Activated CD4-positive, alpha-beta T cell treated with anti-CD3 and anti-CD28 coated beads for 36 hours (primary cell): ENCODE results near the gene DLX4. TPM values are rescaled to one million over a fixed set of nuclear protein-coding genes. Genes with fewer than 3 reads are reported as not detected.

Source experiments
- ATAC-seq: fragments of 200-7000 bp; cut with Tn5 transposase; one replicate; pipeline ENCODE4 v1.10.0; 2021; ENCODE audit warnings: mild to moderate bottlenecking, moderate library complexity
- CTCF ChIA-PET: fragments of 350-600 bp; sonication (Branson Sonifier 250); formaldehyde crosslinking; loops from one replicate; lab custom pipeline; 2021; ENCODE audit warnings: antibody characterized with exemption; lab: Charles Lee
- POLR2A ChIA-PET: fragments of 350-600 bp; sonication (Branson Sonifier 250); formaldehyde crosslinking; loops from one replicate; lab custom pipeline; 2021; ENCODE audit warnings: antibody characterized with exemption, inconsistent platforms; lab: Charles Lee
- DNase-seq: peaks from one replicate; pipeline ENCODE4 v3.0.0-alpha.2; 2020
- H3K27ac Mint-ChIP-seq: one replicate; pipeline ENCODE4 v1.8.0; 2021; ENCODE audit warnings: mixed read lengths
- H3K27me3 Mint-ChIP-seq: one replicate; pipeline ENCODE4 v1.8.0; 2021; ENCODE audit warnings: mixed read lengths
- H3K36me3 Mint-ChIP-seq: one replicate; pipeline ENCODE4 v1.8.0; 2021; ENCODE audit warnings: low read depth, mixed read lengths
- H3K4me1 Mint-ChIP-seq: one replicate; pipeline ENCODE4 v1.8.0; 2021; ENCODE audit warnings: mixed read lengths
- H3K4me3 Mint-ChIP-seq: one replicate; pipeline ENCODE4 v1.8.0; 2021; ENCODE audit warnings: mild to moderate bottlenecking, moderate library complexity, mixed read lengths
- H3K9me3 Mint-ChIP-seq: one replicate; pipeline ENCODE4 v1.8.0; 2021; ENCODE audit warnings: low read depth, mixed read lengths
- intact Hi-C, 2 experiments: fragments of 100-400 bp; cut with DNase I in 1 of 2; cut with micrococcal nuclease in 1 of 2; formaldehyde crosslinking; loops; one replicate each; pipeline versions ENCODE4 v1.14.2 to v1.15.1; 2022 to 2024; cut with DNase I, micrococcal nuclease
- total RNA-seq, 2 experiments: library from RNA; stranded (reverse); gene quantifications; one replicate each; pipeline ENCODE4 v1.2.3, GENCODE V29; 2021

Gene DLX4
- total RNA-seq, 2 experiments from 2014 or later = 0.85 to 0.86 TPM

GRCh38 chr17:49946964-49947584 lies 21.9 kb upstream of the DLX4 start:
- H3K4me1 Mint-ChIP-seq = no peaks in the 10 kb centered on the region
- CTCF ChIA-PET = no interaction called here
- intact Hi-C loops = no loop called here
- no peak overlapping the region for H3K4me3 Mint-ChIP-seq
- no peaks in the 10 kb centered on the region for H3K36me3 Mint-ChIP-seq
- ATAC-seq (no peak), DNase-seq (no peak)
- no peak overlapping the region for H3K27ac Mint-ChIP-seq
- peaks cover 31% of the 10 kb centered on the region for H3K27me3 Mint-ChIP-seq
- POLR2A ChIA-PET = no interaction called here
- no peaks in the 10 kb centered on the region for H3K9me3 Mint-ChIP-seq

DNA sequence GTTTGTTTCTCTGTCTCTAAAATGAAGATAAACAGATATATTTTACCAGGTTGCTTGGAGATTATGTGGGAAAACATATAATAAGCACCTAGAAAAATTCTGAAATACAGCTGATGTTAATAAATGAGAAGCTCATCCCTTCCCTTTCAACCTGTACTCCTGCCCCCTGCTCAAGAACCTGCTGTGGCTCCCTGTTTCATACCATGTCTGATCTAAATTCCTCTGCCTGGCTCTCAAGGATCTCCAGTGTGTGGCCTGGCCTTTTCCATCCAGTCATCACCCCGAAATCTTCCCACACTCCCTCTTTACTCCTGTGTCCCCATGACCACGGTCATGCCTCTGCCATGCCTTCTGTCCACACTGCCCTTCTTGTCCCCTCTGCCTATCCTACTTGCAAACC lies 19.4 kb upstream of the DLX4 start:
- H3K4me1 Mint-ChIP-seq = no peaks in the 10 kb centered on the region
- intact Hi-C loops = loop anchor here (5.0 kb wide), 3 partner anchors 67 to 138 kb away; no protein-coding TSS in a partner anchor
- H3K9me3 Mint-ChIP-seq = no peaks in the 10 kb centered on the region
- no peak for ATAC-seq
- peaks cover 32% of the 10 kb centered on the region for H3K27me3 Mint-ChIP-seq
- ChIA-PET CTCF (interaction anchor here (0.5 to 1.2 kb wide), 2 partner anchors 10 to 45 kb away, joined by 3 to 4 read pairs; partner anchors contain the start of gene DLX3), POLR2A (no interaction called here)
- DNase-seq = no peak
- H3K4me3 Mint-ChIP-seq = no peak overlapping the region
- H3K36me3 Mint-ChIP-seq = no peaks in the 10 kb centered on the region
- H3K27ac Mint-ChIP-seq = no peak overlapping the region

DNA sequence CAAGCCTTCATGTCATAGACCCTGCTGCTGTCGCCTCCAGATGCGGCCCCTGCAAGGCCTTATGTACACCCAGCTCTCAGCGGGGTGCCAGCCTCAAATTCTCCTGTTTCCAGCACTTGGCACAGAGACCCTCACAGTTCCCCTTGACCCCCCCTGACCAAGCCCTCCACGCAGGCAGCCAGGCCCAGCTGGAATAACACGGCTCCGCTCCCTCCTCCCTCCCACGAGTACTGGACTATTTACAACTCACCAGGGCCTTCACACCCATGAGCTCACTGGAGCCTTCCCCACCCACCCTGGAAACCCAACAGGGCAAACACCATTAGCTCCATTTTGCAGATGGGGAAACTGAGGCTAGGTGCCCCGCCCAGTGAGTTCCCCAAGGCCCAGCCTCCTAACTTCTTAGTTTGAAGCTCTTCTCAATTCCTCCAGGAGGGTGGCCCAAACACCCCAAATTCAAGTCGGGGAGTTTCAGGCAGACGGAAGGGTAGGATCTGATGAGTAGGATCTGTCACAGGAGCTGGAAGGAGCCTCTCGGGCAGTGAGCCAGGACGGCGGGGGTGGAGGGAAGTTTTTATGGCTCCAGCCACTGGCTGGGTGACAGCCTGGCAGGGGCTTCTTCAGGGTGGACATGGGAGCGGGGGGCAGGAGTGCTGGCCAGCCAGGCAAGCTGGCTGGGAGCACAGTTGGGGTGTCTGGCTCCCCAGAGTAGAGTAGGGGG lies 17.5 kb upstream of the DLX4 start:
- intact Hi-C loops = loop anchor here (1.0 to 5.0 kb wide), 4 partner anchors 47 to 136 kb away; no protein-coding TSS in a partner anchor
- DNase-seq (no peak), ATAC-seq (no peak)
- H3K27ac Mint-ChIP-seq = no peak overlapping the region
- H3K36me3 Mint-ChIP-seq = no peaks in the 10 kb centered on the region
- H3K4me3 Mint-ChIP-seq = no peak overlapping the region
- POLR2A ChIA-PET = interaction anchor here (0.6 to 1.2 kb wide), 2 partner anchors 47 to 537 kb away, joined by 3 read pairs; partner anchors contain the start of gene PHB1
- no peaks in the 10 kb centered on the region for H3K9me3 Mint-ChIP-seq
- CTCF ChIA-PET = interaction anchor here (0.6 to 3.9 kb wide), 27 partner anchors 10 to 664 kb away, joined by 3 to 124 read pairs (median 4); partner anchors contain the start of gene DLX3
- peaks cover 30% of the 10 kb centered on the region for H3K27me3 Mint-ChIP-seq
- H3K4me1 Mint-ChIP-seq = no peaks in the 10 kb centered on the region

- Mint-ChIP-seq H3K36me3 (no peaks in the 10 kb centered on the region), H3K27me3 (peaks cover 33% of the 10 kb centered on the region), H3K9me3 (no peaks in the 10 kb centered on the region), H3K4me1 (no peaks in the 10 kb centered on the region), H3K4me3 (no peak overlapping the region), H3K27ac (no peak overlapping the region)
- CTCF ChIA-PET = interaction anchor here (0.6 to 3.9 kb wide), 42 partner anchors 10 to 482 kb away, joined by 3 to 124 read pairs (median 4); partner anchors contain the start of gene DLX3
- intact Hi-C loops = loop anchor here (1.0 to 5.0 kb wide), 4 partner anchors 46 to 135 kb away; no protein-coding TSS in a partner anchor
- POLR2A ChIA-PET = interaction anchor here (0.6 kb wide), 2 partner anchors 34 to 538 kb away, joined by 3 read pairs; partner anchors contain the start of gene PHB1
- DNase-seq (peak; percentile 92), ATAC-seq (peak; percentile 97)
These were observed 16.6 kb upstream of the DLX4 start for GRCh38 chr17:49952209-49952911.

- DNase-seq = no peak
- no peak for ATAC-seq
- intact Hi-C loops = loop anchor here (1.0 to 5.0 kb wide), 4 partner anchors 45 to 134 kb away; no protein-coding TSS in a partner anchor
- Mint-ChIP-seq H3K9me3 (no peaks in the 10 kb centered on the region), H3K27ac (no peak overlapping the region), H3K36me3 (no peaks in the 10 kb centered on the region), H3K4me3 (no peak overlapping the region), H3K4me1 (no peaks in the 10 kb centered on the region), H3K27me3 (peaks cover 34% of the 10 kb centered on the region)
- ChIA-PET CTCF (interaction anchor here (0.6 to 3.9 kb wide), 34 partner anchors 10 to 483 kb away, joined by 3 to 124 read pairs (median 4); partner anchors contain the start of gene DLX3), POLR2A (interaction anchor here (0.6 kb wide), 1 partner anchor 33 kb away, joined by 3 read pairs; no protein-coding TSS in a partner anchor)
These were observed 16.0 kb upstream of the DLX4 start for GRCh38 chr17:49952912-49953497.

GRCh38 chr17:49955157-49955556 lies 13.8 kb upstream of the DLX4 start:
- Mint-ChIP-seq H3K36me3 (no peaks in the 10 kb centered on the region), H3K27ac (no peak overlapping the region), H3K4me1 (no peaks in the 10 kb centered on the region), H3K27me3 (peaks cover 28% of the 10 kb centered on the region), H3K4me3 (no peak overlapping the region), H3K9me3 (no peaks in the 10 kb centered on the region)
- CTCF ChIA-PET = interaction anchor here (0.7 to 1.4 kb wide), 3 partner anchors 29 to 145 kb away, joined by 5 to 8 read pairs (median 6); no protein-coding TSS in a partner anchor
- ATAC-seq (peak; percentile 54), DNase-seq (no peak)
- intact Hi-C loops = no loop called here
- POLR2A ChIA-PET = no interaction called here

GRCh38 chr17:49956780-49957179 lies 12.2 kb upstream of the DLX4 start:
- DNase-seq = no peak
- no peak for ATAC-seq
- CTCF ChIA-PET = interaction anchor here (0.7 to 1.7 kb wide), 5 partner anchors 10 to 46 kb away, joined by 3 to 8 read pairs (median 4); no protein-coding TSS in a partner anchor
- POLR2A ChIA-PET = no interaction called here
- H3K9me3 Mint-ChIP-seq = no peaks in the 10 kb centered on the region
- H3K36me3 Mint-ChIP-seq = no peaks in the 10 kb centered on the region
- H3K4me1 Mint-ChIP-seq = no peaks in the 10 kb centered on the region
- no peak overlapping the region for H3K27ac Mint-ChIP-seq
- intact Hi-C loops = no loop called here
- H3K4me3 Mint-ChIP-seq = no peak overlapping the region
- H3K27me3 Mint-ChIP-seq = peaks cover 24% of the 10 kb centered on the region

DNA sequence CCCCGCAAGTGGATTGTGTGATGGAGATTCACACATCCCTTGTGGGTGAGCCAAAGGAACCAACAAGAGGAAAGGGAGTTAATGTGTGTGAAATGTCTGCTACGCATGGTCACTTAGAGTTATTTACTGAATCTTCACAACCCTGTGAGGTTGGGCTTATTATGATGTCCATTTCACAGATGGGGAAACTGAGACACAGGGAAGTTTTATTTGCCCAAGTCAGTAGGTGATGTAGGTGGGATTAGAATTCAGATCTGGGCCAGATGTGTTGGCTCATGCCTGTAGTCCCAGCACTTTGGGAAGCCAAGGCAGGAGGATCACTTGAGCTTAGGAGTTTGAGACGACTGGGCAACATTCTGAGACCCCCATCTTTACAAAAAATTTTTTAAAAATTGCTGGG lies 11.6 kb upstream of the DLX4 start:
- Mint-ChIP-seq H3K4me3 (no peak overlapping the region), H3K27ac (no peak overlapping the region), H3K4me1 (no peaks in the 10 kb centered on the region), H3K27me3 (peaks cover 23% of the 10 kb centered on the region), H3K9me3 (no peaks in the 10 kb centered on the region), H3K36me3 (no peaks in the 10 kb centered on the region)
- intact Hi-C loops = no loop called here
- ChIA-PET CTCF (interaction anchor here (0.6 to 1.7 kb wide), 4 partner anchors 9 to 220 kb away, joined by 3 to 8 read pairs (median 4); no protein-coding TSS in a partner anchor), POLR2A (no interaction called here)
- no peak for ATAC-seq
- no peak for DNase-seq

- Mint-ChIP-seq H3K9me3 (no peaks in the 10 kb centered on the region), H3K27ac (no peak overlapping the region)
- POLR2A ChIA-PET = no interaction called here
These were observed 10.3 kb upstream of the DLX4 start for GRCh38 chr17:49958723-49959122.

DNA sequence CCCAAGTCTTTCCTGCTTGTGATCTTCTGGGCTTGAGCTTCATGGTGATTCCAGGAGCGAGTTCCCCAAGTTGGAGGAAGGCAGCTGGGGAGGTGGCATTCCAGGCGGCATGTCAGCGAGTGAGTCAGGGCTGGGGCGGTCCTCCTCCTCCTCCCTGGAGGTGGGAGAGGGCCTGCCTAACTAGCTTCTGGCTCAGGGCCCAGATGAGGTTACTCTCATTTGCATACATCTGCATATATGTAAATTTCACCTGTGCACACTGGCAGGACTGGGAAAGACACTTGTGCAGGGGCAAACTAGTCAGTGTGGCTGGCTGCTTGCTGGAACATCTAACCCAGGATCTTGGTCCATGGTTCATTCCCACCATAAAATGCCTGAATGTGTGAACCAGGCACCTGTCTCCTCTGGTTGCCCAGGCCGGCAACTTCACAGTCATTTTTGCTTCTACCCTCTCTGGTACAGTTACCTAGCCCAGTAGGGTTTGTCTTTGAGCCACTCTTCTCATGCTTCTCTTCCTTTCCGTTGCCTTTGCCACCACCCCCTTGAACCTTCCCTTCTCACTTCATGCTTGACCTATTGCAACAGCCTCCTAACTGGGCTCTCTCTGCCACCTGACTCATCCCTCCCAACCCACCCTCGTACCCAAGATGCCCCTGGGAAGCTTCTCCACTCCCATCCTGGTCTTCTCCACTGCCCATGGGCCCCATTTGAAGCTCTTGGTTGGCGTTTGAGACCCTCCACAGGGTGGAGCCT lies 9.6 kb upstream of the DLX4 start:
- DNase-seq (no peak), ATAC-seq (no peak)
- H3K36me3 Mint-ChIP-seq = no peaks in the 10 kb centered on the region
- H3K27ac Mint-ChIP-seq = no peak overlapping the region
- CTCF ChIA-PET = interaction anchor here (0.6 to 1.1 kb wide), 4 partner anchors 10 to 381 kb away, joined by 3 read pairs; no protein-coding TSS in a partner anchor
- H3K4me3 Mint-ChIP-seq = no peak overlapping the region
- POLR2A ChIA-PET = no interaction called here
- H3K9me3 Mint-ChIP-seq = no peaks in the 10 kb centered on the region
- H3K27me3 Mint-ChIP-seq = peaks cover 33% of the 10 kb centered on the region
- intact Hi-C loops = no loop called here
- H3K4me1 Mint-ChIP-seq = peaks cover 11% of the 10 kb centered on the region

More at GRCh38 chr17:49958723-49959122, 10.3 kb upstream of the DLX4 start:
- H3K4me1 Mint-ChIP-seq = peaks cover 6% of the 10 kb centered on the region
- no peaks in the 10 kb centered on the region for H3K36me3 Mint-ChIP-seq
- intact Hi-C loops = no loop called here
- peaks cover 27% of the 10 kb centered on the region for H3K27me3 Mint-ChIP-seq
- CTCF ChIA-PET = interaction anchor here (0.6 to 1.1 kb wide), 5 partner anchors 9 to 868 kb away, joined by 3 read pairs; no protein-coding TSS in a partner anchor
- DNase-seq = no peak
- no peak for ATAC-seq
- no peak overlapping the region for H3K4me3 Mint-ChIP-seq
